Heart right ventricle (tissue), 16 donors: ENCODE data around the gene PC. TPM values are rescaled to one million over a fixed set of nuclear protein-coding genes. Genes with fewer than 3 reads are reported as not detected.

Experiments used
- ATAC-seq, 8 donors: fragments of 200-7000 bp; cut with Tn5 transposase; one replicate each; pipeline ENCODE4 v1.9.1; 2020; ENCODE audit warnings: mild to moderate bottlenecking in 8 of 8, moderate library complexity in 8 of 8, moderate number of reproducible peaks in 1 of 8
- DNase-seq, 2 donors: peaks; one replicate each; pipeline ENCODE4 v3.0.0-alpha.2; 2020
- H3K27ac ChIP-seq, 10 donors: fragments of 200-600 bp; sonication (generic) in 2 of 10; one replicate each; pipeline versions ENCODE4 v1.5.0 to v1.8.0; 2020 to 2022; ENCODE audit warnings: mild to moderate bottlenecking in 3 of 10
- H3K27me3 ChIP-seq, 7 donors: fragments of 200-600 bp; one replicate each; pipeline ENCODE4 v1.8.0; 2021 to 2022; ENCODE audit warnings: mild to moderate bottlenecking in 2 of 7
- H3K36me3 ChIP-seq, 9 donors: fragments of 200-600 bp; sonication (generic) in 1 of 9; one replicate each; pipeline versions ENCODE4 v1.5.0 to v1.8.0; 2020 to 2022; ENCODE audit warnings: mild to moderate bottlenecking in 2 of 9
- H3K4me1 ChIP-seq, 9 donors: fragments of 200-600 bp; sonication (generic) in 1 of 9; one replicate each; pipeline versions ENCODE4 v1.5.0 to v1.8.0; 2020 to 2022; ENCODE audit warnings: mild to moderate bottlenecking in 4 of 9
- H3K4me3 ChIP-seq, 10 donors: fragments of 200-600 bp; sonication (generic) in 2 of 10; one replicate each; pipeline versions ENCODE4 v1.5.0 to v1.8.0; 2020 to 2022; ENCODE audit warnings: mild to moderate bottlenecking in 7 of 10, moderate library complexity in 2 of 10
- H3K9me3 ChIP-seq, 11 donors: fragments of 200-600 bp in 10 of 11; sonication (generic) in 2 of 11; one replicate each; pipeline versions ENCODE4 v1.5.0 to v1.8.0; 2013 to 2022; ENCODE audit warnings: mild to moderate bottlenecking in 2 of 11, control low read depth in 1 of 11, moderate library complexity in 1 of 11
- WGBS, 2 donors: extraction: QIAGEN DNeasy Blood & Tissue Kit; methylation state at CpG; one replicate each; pipeline ENCODE4 v1.1.7; 2013; ENCODE audit warnings: inconsistent platforms in 1 of 2; 5-methylcytosine and 5-hydroxymethylcytosine counted together
- intact Hi-C, 10 donors: fragments of 100-400 bp; cut with DNase I; formaldehyde crosslinking; loops; one replicate each; pipeline versions ENCODE4 v1.11.1 to v1.14.2; 2022
- polyA plus RNA-seq, 2 donors: library from polyadenylated mRNA; stranded (reverse); fragments of 200-250 nt; gene quantifications; one replicate each; pipeline ENCODE4 v1.2.3, GENCODE V29; 2013
- total RNA-seq, 10 donors: library from RNA; stranded (reverse); fragmentation: NEBNext Ultra II Directional in 3 of 10; extraction: Animal tissue kit (Norgen Biotek cat#: 25700) in 3 of 10; gene quantifications; one replicate each; pipeline versions ENCODE4 v1.2.1 to v1.2.4, GENCODE V29; 2021 to 2023
- TF ChIP-seq, protein P1 (sequence below), 9 donors: fragments of 200-600 bp; sonication (generic) in 2 of 9; IDR thresholded peaks; one replicate each; pipeline versions ENCODE4 v1.5.0 to v1.8.0; 2021 to 2022; ENCODE audit warnings: antibody characterized with exemption in 9 of 9, mild to moderate bottlenecking in 5 of 9, moderate library complexity in 1 of 9
- donor health status: Arrhythmogenic right ventricular cardiomyopathy.
- donor health status: ischemic (EF 13 %, LVEDD 7.1; RV severe dilation, severe dysfunction).
- donor health status: healthy with polysubstance abuse.
- donor health status: DM: no; HTN: yes; CAD: no.
- donor health status: DM: no; HTN: no; CAD: no.
- donor health status: ischemic (EF 25% LVEDD 6.9; RV normal size, moderate dysfunction).
- donor health status: ischemic (EF 25% LVEDD 5.7; RV mildly dilated, moderate dysfunction).
- donor health status: healthy.
- donor health status: DM: yes; HTN: yes; CAD: no.
- donor health status: Ischemic cardiomyopathy.
- donor health status: ischemic (EF 35%, LVEDD 5.7; RV mildly dilated, moderate dysfunction).
- donor health status: nonischemic (EF 11% LVEDD 7.7; RV severe dilation, severe dysfunction).
- donor health status: DM: yes; HTN: yes; CAD: no.
- donor health status: PGD.
- donor health status: ischemic (EF 29% LVEDD 5.4; RV normal size, mild dysfunction).
- donor health status: nonischemic (EF 23%, LVEDD 6.1; RV moderate dilation, normal function).

The PC gene
- total and polyA plus RNA-seq, 12 donors = 6.8 to 26.0 (median 11.2) TPM

DNA sequence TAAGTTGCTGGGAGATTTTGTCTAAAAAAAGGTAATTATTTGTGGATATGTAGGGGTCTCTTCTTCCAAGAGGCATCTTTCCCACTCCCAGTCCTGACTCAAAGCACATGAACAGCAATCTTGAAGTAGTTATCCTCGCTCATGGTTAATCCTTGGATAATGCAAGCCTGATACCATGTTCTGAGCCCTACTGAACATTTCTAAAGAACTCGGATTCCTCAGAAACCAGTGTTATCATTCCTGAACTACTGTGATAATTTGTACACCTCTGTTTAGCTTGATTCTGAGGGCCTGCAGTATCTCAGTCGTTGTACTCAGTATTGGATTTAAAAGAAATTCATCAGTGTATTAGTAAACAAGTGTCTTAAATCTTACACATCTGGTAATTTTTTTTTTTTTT lies 137.3 kb downstream of the PC start:
- no peak overlapping the region for H3K4me3 ChIP-seq
- no peaks in the 10 kb centered on the region for H3K4me1 ChIP-seq
- TF ChIP-seq, protein P1, sequence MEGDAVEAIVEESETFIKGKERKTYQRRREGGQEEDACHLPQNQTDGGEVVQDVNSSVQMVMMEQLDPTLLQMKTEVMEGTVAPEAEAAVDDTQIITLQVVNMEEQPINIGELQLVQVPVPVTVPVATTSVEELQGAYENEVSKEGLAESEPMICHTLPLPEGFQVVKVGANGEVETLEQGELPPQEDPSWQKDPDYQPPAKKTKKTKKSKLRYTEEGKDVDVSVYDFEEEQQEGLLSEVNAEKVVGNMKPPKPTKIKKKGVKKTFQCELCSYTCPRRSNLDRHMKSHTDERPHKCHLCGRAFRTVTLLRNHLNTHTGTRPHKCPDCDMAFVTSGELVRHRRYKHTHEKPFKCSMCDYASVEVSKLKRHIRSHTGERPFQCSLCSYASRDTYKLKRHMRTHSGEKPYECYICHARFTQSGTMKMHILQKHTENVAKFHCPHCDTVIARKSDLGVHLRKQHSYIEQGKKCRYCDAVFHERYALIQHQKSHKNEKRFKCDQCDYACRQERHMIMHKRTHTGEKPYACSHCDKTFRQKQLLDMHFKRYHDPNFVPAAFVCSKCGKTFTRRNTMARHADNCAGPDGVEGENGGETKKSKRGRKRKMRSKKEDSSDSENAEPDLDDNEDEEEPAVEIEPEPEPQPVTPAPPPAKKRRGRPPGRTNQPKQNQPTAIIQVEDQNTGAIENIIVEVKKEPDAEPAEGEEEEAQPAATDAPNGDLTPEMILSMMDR (IDR thresholded peaks at IDR 0.05) = no peak
- no peaks in the 10 kb centered on the region for H3K9me3 ChIP-seq
- peaks cover 0 to 30% (median 0%) of the 10 kb centered on the region in 9 donors for H3K36me3 ChIP-seq
- intact Hi-C loops = no loop called here
- no peak overlapping the region for H3K27ac ChIP-seq
- ATAC-seq (no peak), DNase-seq (no peak)
- H3K27me3 ChIP-seq = no peaks in the 10 kb centered on the region
- 78 to 86% methylated on average over 3 of the region's 3 CpGs for WGBS, 2 donors

DNA sequence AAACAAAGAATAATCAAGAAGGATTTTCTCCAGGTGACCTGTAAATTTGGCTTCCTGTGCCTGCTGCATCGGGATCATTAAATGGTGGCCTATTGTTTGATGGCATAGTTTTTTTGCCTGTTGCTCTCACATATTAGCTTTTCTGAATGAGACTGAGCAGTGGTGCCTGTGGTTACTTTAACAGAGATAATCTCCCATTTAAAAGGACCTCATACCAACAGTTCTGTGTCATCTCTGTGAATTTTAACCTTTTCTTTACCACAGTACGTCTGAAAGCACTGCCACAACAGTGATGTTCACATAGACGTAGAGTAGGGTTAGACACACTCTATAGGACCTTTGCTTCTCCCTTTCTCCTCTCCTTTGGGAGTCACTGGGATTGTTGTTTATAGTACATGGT lies 137.8 kb downstream of the PC start:
- ATAC-seq = no peak
- Histone ChIP-seq H3K4me3 (no peak overlapping the region), H3K36me3 (peaks cover 0 to 33% (median 0%) of the 10 kb centered on the region in 9 donors), H3K9me3 (no peaks in the 10 kb centered on the region), H3K27me3 (no peaks in the 10 kb centered on the region), H3K4me1 (no peaks in the 10 kb centered on the region), H3K27ac (no peak overlapping the region)
- 73 to 83% methylated on average over 3 of the region's 3 CpGs for WGBS, 2 donors
- intact Hi-C loops = no loop called here
- DNase-seq = no peak
- TF ChIP-seq, protein P1 (IDR thresholded peaks at IDR 0.05) = no peak

DNA sequence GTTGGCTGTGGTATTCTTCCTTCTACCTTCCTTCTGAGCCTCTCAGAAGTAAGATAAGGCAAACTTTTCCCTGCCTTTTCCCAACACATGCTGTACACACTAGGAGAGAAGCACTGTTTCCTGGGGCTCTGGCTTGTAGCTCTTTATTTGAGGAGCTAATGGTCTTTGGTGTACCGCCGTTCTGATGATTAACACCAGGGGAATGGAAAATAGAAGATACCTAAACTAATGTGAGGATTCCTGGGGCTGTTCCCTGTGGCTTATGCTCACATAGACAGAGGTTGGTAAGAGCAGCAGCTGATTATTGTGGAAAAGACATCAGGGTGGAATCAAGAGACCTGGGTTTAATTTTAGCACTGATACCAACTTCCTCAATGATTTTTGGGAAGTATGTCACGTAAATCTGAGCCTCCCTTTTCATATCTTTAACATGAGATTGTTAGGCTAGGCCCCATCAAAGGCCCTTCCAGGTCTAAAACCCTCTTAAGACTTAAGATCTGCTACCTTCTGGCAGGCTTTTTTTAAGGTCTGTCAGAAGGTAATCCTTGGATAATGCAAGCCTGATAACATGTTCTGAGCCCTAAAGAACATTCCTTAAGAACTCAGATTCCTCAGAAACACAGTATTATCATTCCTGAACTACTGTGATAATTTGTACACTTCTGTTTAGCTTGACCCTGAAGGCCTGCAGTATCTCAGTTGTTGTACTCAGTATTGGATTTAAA lies 139.8 kb downstream of the PC start:
- 84 to 91% methylated on average over 3 of the region's 3 CpGs for WGBS, 2 donors

DNA sequence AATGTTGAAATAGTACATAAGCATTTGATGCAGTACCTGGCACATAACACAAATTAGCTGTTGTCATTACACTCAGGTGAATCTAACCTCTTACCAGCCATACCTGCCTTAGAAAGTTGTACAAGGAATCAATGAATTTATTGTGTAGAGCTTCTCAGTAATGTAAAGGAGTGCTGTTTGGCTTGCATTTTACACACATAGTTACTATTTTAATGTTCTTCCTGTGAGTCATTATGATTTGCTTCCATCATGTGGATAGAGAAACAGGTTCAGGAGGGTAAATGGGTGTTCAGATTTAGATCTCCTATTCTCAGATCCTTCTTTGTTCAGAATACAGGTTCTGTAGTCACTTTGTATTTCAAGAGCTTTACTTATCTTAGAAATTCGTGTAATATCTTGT lies 142.5 kb downstream of the PC start:
- TF ChIP-seq, protein P1 (IDR thresholded peaks at IDR 0.05) = no peak
- intact Hi-C loops = loop anchor here in 2 of 10 donors (5.0 to 10.0 kb wide), 2 partner anchors 98 to 101 kb away; no protein-coding TSS in a partner anchor
- 15 to 46% methylated on average over 1 of the region's 1 CpG for WGBS, 2 donors

More for the DNA sequence above, 139.8 kb downstream of the PC start:
- TF ChIP-seq, protein P1 (IDR thresholded peaks at IDR 0.05) = no peak
- Histone ChIP-seq H3K4me1 (no peaks in the 10 kb centered on the region), H3K9me3 (no peaks in the 10 kb centered on the region), H3K27me3 (no peaks in the 10 kb centered on the region), H3K4me3 (no peak overlapping the region), H3K27ac (no peak overlapping the region), H3K36me3 (peaks cover 0 to 38% (median 0%) of the 10 kb centered on the region in 9 donors)
- DNase-seq (no peak), ATAC-seq (no peak)
- intact Hi-C loops = loop anchor here in 2 of 10 donors (5.0 to 10.0 kb wide), 2 partner anchors 101 to 104 kb away; no protein-coding TSS in a partner anchor

More for the DNA sequence above, 142.5 kb downstream of the PC start:
- no peak for DNase-seq
- Histone ChIP-seq H3K9me3 (no peaks in the 10 kb centered on the region), H3K4me1 (no peaks in the 10 kb centered on the region), H3K27me3 (no peaks in the 10 kb centered on the region), H3K27ac (no peak overlapping the region), H3K36me3 (peaks cover 0 to 32% (median 0%) of the 10 kb centered on the region in 9 donors), H3K4me3 (no peak overlapping the region)
- no peak for ATAC-seq
